Neuron (in vitro differentiated cells): Measurements from ENCODE around the gene BBS4.
"Not testable (repeated sequence)": the region's sequence is repeated elsewhere in the genome, so short reads cannot be mapped to it uniquely, and the experiment has no call there.

Source experiments
- H2AFZ ChIP-seq: one replicate; pipeline ENCODE4 v1.6.1; 2013; ENCODE audit warnings: low read depth, mild to moderate bottlenecking, inconsistent platforms, low read length, moderate library complexity
- H3K27me3 ChIP-seq: one replicate; pipeline ENCODE4 v1.6.1; 2013; ENCODE audit warnings: low read length; ENCODE audit not compliant: insufficient read depth
- H3K36me3 ChIP-seq: one replicate; pipeline ENCODE4 v1.6.1; 2013; ENCODE audit warnings: low read length; ENCODE audit not compliant: insufficient read depth
- H3K4me1 ChIP-seq: one replicate; pipeline ENCODE4 v1.6.1; 2013; ENCODE audit warnings: low read length; ENCODE audit not compliant: insufficient read depth
- H3K4me3 ChIP-seq: 2 replicates; pipeline ENCODE4 v1.5.1; 2013; ENCODE audit warnings: mild to moderate bottlenecking, low read length, moderate library complexity
- H3K9me3 ChIP-seq: one replicate; pipeline ENCODE4 v1.6.1; 2013; ENCODE audit warnings: low read length

The BBS4 gene

DNA sequence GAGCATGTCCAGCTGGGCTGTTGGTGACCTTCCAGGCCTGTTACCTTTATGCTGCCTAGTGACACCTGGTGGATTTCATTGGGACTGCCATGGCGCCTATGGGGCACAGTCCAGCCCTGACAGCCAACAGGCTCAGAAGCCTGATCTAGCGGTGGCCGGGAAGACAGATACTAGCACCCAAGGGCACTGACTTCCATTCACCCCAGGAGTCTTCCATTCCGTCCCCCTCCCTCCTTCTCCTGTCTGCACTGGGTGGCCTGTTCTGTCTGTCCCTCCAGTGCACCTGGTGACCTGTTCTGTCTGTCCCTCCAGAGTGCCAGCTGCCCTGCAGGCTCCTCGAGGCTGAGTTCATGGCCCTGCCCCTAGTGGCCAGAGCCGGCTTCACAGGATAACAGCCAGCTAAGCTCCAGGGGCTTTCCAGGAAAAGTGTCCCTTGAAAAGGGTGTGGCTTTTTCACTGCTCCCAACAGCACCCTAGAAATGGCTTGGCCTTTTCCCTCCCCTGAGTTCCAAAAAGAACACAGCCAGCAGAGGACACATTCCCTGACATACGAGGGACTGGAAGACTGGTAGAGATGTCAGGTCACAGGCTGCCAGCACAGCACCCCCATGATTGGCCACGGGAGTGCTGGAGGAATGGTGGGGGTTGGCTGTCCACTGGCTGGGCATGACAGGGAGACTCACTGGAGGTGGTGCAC lies 15.2 kb upstream of the BBS4 start:
- H3K36me3 ChIP-seq, H3K9me3 ChIP-seq, H3K27me3 ChIP-seq: not testable (repeated sequence)
- Histone ChIP-seq H2AFZ (peak overlapping the region; percentile 76), H3K4me3 (peak overlapping the region; percentile 33), H3K4me1 (peaks cover 11% of the 10 kb centered on the region)

DNA sequence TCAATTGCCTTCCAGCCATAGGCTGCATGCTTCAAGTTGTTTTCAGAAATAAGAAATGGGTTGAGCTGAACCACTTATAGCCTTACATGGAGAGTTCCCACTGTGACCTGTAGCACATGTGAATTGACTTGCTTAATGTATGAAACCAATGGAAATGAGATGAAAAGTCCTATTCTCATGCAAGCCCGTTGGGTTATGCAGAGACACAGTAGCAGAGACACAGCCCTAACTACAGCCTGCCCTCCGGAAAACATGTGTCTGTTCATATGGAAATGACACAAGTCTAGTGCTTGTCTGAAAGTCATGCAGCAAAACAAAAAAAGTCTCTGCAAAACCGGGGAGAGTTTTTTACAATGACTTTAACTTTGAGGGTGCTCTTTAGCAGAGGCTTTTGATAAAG lies 14.5 kb upstream of the BBS4 start:
- no peak overlapping the region for H3K4me3 ChIP-seq
- H3K27me3 ChIP-seq: peaks cover 2% of the 10 kb centered on the region
- no peaks in the 10 kb centered on the region for H3K36me3 ChIP-seq
- H3K4me1 ChIP-seq: peaks cover 11% of the 10 kb centered on the region
- no peak overlapping the region for H2AFZ ChIP-seq
- H3K9me3 ChIP-seq: no peaks in the 10 kb centered on the region

DNA sequence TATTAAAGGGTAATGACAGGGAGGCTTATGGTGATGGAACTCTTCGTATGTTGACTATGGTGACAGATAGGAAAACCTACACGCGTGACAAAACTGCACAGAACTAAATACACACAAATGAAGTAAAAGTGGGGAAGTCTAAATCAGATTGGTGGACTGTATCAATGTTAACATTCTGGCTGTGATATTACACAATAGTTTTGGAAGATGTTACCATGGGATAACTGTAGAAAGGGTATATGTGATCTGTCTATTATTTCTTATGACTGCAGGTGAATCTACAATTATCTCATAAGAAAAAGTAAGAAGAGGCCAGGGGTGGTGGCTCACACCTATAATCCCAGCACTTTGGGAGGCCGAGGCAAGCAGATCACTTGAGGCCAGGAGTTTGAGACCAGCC lies 9.2 kb upstream of the BBS4 start:
- Histone ChIP-seq H3K27me3 (peaks cover 20% of the 10 kb centered on the region), H2AFZ (no peak overlapping the region), H3K4me1 (peaks cover 2% of the 10 kb centered on the region), H3K9me3 (no peaks in the 10 kb centered on the region), H3K36me3 (no peaks in the 10 kb centered on the region), H3K4me3 (no peak overlapping the region)

DNA sequence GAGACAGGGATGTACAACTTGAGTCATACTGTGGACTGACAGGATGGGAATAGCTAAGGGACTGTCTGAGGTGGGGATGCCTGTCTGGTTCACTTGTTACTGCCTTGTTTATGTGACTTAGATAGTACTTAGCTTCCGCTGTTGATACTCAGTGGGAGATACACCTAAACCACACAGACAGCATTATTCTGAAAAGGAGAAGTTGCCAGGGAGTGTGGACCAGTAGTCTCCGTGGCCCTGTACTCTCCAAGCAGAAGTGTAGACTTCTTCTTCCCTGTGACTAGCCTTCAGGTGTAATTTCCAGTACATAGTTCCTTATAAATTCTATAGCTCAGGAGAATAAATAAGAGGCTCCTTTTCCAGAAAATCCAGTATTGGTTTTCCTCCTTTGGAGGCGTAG lies 5.1 kb upstream of the BBS4 start:
- H3K4me3 ChIP-seq: no peak overlapping the region
- H3K27me3 ChIP-seq: peaks cover 19% of the 10 kb centered on the region
- H3K9me3 ChIP-seq: no peaks in the 10 kb centered on the region
- H3K4me1 ChIP-seq: peaks cover 6% of the 10 kb centered on the region
- no peaks in the 10 kb centered on the region for H3K36me3 ChIP-seq
- H2AFZ ChIP-seq: no peak overlapping the region

DNA sequence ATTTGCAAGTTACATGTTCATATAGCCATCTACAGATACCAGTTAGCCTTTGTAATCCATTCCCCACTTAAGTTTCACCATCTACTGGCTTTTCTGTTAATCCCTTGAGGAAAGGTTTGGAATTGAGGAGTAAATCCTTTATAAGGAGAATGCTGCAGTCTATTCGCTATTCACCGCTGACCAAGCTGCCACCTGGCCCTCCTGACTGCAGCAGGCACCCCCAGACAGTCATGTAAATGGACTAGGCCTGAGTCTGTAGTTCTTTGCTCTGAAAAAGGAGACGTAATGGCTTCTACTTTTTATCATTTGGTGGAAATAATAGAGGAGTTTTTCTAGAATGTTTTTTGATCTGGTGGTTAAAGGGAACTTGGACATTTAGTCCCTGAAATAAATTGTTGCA lies 3.2 kb upstream of the BBS4 start:
- Histone ChIP-seq H3K9me3 (no peaks in the 10 kb centered on the region), H3K4me3 (no peak overlapping the region), H3K27me3 (peaks cover 15% of the 10 kb centered on the region), H3K4me1 (peaks cover 6% of the 10 kb centered on the region), H2AFZ (no peak overlapping the region), H3K36me3 (no peaks in the 10 kb centered on the region)

DNA sequence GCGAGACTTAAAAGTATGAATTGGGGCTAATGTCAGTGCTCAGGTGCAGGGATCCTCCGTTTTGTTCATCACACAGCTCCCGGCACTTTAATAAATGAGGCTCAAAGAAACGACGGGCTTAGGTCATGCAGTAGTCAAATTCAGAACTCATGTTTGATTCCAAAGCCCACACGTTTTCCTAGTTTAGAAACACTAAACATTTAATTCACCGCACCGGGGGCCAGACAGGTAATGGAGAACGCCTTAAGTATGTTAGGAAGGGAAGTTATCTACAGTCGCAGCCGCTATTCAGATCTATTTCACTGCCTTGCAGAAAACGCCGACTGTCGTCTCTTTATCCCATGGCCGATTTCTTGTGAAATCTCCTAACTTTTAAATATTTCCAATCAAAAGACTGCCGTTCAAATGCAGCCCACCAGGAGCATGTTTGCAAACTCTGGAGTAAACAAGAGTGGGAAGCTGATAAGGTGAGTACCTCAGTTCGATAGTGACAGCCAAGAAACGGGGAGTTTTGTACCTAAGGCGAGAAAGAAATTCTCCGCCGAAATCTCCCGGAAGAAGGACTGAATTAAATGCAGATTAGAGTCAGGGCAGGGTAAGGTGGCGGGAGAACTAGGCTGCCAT lies 594 bp upstream of the BBS4 start:
- Histone ChIP-seq H3K36me3 (no peaks in the 10 kb centered on the region), H3K4me3 (peak overlapping the region; percentile 71), H3K9me3 (no peaks in the 10 kb centered on the region), H2AFZ (peak overlapping the region; percentile 99), H3K27me3 (peaks cover 7% of the 10 kb centered on the region), H3K4me1 (peaks cover 6% of the 10 kb centered on the region)

DNA sequence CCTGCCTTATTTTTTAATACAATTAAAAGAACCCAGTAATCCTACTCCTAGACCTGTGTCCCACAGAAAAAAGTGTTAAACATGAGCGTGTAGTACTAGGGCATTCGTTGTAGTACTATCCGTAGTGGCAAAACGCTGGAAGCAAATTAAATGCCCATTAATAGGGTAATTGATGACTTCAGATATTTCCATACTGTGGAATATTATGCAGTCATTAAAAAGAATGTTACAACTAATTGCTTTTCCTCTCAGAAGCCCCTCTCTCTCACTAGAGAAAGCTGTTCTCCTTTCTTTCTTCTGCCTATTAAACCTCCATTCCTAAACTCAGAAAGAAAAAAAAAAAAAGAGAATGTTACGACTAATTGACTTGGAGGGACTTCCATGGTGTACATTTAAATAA lies 2.7 kb downstream of the BBS4 start:
- H3K4me3 ChIP-seq: no peak overlapping the region
- no peak overlapping the region for H2AFZ ChIP-seq
- no peaks in the 10 kb centered on the region for H3K36me3 ChIP-seq
- H3K9me3 ChIP-seq: no peaks in the 10 kb centered on the region
- peaks cover 6% of the 10 kb centered on the region for H3K4me1 ChIP-seq
- no peaks in the 10 kb centered on the region for H3K27me3 ChIP-seq

DNA sequence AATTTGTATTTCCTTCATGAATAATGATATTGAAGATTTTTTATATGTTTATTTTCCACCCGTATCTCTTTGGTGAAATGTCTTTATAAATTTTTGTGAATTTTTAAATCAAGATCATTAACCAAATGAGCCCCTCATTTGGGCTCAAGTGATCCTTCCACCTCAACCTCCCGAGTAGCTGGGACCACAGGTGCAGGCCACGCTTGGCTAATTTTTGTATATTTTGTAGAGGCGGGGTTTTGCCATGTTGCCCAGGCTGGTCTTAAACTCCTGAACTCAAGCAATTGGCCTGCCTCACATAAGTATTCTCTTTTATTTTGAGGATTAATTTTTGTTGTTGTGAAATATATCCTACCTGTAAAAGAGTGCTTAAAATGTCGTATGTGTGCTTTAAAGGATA lies 4.9 kb downstream of the BBS4 start:
- Histone ChIP-seq H3K27me3 (no peaks in the 10 kb centered on the region), H3K4me3 (no peak overlapping the region), H2AFZ (no peak overlapping the region), H3K9me3 (no peaks in the 10 kb centered on the region), H3K4me1 (no peaks in the 10 kb centered on the region), H3K36me3 (no peaks in the 10 kb centered on the region)

DNA sequence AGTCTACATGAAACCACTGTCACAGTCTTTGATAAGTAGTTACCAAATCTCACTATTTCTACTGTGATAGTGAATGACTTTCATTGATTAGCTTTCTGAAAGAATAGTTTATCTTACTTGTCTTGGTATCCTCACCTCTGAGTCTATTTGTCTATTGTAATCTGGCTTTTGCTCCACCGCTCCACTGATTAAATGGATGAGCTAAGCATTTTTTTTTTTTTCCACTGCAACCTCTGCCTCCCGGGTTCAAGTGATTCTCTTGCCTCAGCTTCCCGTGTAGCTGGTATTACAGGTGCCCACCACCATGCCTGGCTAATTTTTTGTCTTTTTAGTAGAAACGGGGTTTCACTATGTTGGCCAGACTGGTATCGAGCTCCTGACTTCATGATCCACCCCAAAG lies 12.9 kb downstream of the BBS4 start:
- no peaks in the 10 kb centered on the region for H3K27me3 ChIP-seq
- no peaks in the 10 kb centered on the region for H3K4me1 ChIP-seq
- H2AFZ ChIP-seq: no peak overlapping the region
- H3K4me3 ChIP-seq: no peak overlapping the region
- H3K9me3 ChIP-seq: no peaks in the 10 kb centered on the region
- no peaks in the 10 kb centered on the region for H3K36me3 ChIP-seq

DNA sequence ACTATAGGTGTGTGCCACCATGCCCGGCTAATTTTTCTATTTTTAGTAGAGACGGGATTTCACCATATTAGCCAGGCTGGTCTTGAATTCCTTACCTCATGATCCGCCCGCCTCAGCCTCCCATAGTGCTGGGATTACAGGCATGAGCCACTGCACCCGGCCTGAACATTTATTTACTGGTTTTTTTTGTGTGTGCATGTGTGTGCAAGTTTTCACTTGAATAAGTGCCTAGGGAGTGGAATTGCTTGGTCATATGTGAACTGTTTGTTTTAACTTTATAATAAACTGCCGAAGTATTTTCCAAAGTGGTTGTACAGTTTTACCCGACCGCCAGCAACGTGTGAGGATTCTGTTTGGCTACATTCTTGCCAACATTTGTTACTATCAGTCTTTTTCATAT lies 14.1 kb downstream of the BBS4 start:
- Histone ChIP-seq H2AFZ (no peak overlapping the region), H3K27me3 (no peaks in the 10 kb centered on the region), H3K9me3 (no peaks in the 10 kb centered on the region), H3K36me3 (no peaks in the 10 kb centered on the region), H3K4me3 (no peak overlapping the region), H3K4me1 (no peaks in the 10 kb centered on the region)

DNA sequence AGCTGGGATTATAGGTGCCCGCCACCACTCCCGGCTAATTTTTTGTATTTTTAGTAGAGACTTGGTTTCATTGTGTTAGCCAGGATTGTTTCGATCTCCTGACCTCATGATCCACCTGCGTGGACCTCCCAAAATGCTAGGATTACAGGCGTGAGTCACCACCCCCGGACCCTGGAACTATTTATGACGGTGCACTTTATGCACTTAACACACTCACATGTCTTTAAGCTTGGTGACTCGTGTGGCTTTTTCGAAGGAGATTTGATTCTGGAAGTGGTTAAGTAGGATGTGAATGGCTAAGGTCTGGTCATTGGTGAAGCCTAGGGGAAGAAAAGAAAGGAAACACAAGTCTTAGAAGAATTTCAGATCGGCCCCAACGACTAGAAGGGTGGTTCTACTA lies 20.3 kb downstream of the BBS4 start:
- peaks cover 3% of the 10 kb centered on the region for H3K36me3 ChIP-seq
- H3K9me3 ChIP-seq: no peaks in the 10 kb centered on the region
- H2AFZ ChIP-seq: no peak overlapping the region
- H3K4me1 ChIP-seq: no peaks in the 10 kb centered on the region
- H3K27me3 ChIP-seq: no peaks in the 10 kb centered on the region
- no peak overlapping the region for H3K4me3 ChIP-seq

DNA sequence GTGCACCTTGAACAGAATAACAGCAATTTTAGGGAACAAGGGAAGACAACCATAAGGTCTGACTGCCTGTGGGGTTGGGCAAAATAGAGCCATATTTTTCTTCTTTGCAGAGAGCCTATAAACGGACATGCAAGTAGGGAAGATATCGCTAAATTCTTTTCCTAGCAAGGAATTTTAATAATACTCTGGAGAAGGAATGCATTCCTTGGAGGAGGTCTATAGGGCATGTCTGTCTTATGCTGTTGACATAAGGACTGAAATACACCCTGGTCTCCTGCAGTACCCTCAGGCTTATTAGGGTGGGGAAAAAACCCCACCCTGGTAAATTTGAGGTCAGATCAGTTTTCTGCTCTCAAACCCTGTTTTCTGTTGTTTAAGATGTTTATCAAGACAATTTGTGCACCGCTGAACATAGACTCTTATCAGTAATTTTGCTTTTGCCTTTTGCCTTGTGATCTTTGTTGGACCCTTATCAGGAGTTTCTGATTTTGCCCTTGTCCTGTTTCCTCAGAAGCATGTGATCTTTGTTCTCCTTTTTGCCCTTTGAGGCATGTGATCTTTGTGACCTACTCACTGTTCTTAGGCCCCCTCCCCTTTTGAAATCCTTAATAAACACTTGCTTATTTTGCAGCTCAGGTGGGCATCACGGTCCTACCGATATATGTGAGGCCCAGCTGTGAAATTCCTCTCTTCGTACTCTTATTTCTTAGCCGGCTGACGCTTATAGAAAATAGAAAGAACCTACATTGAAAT lies 22.7 kb downstream of the BBS4 start:
- H2AFZ ChIP-seq, H3K9me3 ChIP-seq, H3K4me1 ChIP-seq, H3K27me3 ChIP-seq, H3K4me3 ChIP-seq: not testable (repeated sequence)
- peaks cover 18% of the 10 kb centered on the region for H3K36me3 ChIP-seq

DNA sequence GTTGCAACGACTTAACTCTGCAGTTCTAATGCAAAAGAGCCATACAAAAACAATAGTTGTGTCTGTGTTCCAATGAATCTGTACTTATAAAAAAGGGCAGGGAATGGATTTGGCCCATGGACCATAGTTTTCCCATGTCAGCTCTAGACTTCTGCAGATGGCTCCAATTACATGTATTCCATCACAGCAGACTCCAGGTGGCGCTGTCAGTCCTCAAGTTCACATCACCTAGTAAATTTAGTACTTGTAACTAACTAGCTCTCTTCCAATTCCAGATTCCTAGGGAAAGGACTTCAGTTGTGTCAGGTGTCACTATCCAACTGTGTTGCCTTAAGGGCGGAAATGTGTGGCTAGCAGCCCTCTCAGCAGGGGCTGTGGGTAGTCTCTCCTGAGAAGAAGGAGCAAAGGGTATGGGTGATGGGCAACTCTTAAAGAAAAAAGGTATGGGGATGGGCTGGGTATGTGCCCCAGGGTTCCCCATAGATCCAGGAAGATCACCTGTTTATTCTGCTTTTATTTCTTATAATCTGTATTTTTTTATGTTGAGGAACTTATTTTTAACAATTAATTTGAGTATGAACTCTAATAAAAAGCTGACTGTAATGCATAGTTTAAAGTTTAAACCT lies 36.2 kb downstream of the BBS4 start:
- Histone ChIP-seq H3K4me1 (no peaks in the 10 kb centered on the region), H3K27me3 (no peaks in the 10 kb centered on the region), H2AFZ (no peak overlapping the region), H3K4me3 (no peak overlapping the region), H3K9me3 (no peaks in the 10 kb centered on the region), H3K36me3 (peaks cover 13% of the 10 kb centered on the region)
